ENCODE data around the gene CHST12.
"Not testable (repeated sequence)": the region's sequence is repeated elsewhere in the genome, so short reads cannot be mapped to it uniquely, and the experiment has no call there.

The CHST12 gene

GRCh38 chr7:2403718-2404648 is 572 bp downstream of the CHST12 start:
- in situ Hi-C loops (cut with MboI; ENCODE audit: low sequenced_read_pairs), result no loop called here

GRCh38 chr7:2404714-2405119 is 1.3 kb downstream of the CHST12 start:
- in situ Hi-C loops (cut with MboI; ENCODE audit: low sequenced_read_pairs), result no loop called here

- in situ Hi-C loops (cut with MboI; ENCODE audit: low sequenced_read_pairs), result no loop called here
Observed at GRCh38 chr7:2405201-2405600, 1.8 kb downstream of the CHST12 start.

GRCh38 chr7:2405601-2406345 is 2.4 kb downstream of the CHST12 start:
- in situ Hi-C loops (cut with MboI; ENCODE audit: low sequenced_read_pairs), result no loop called here

- in situ Hi-C loops (cut with MboI; ENCODE audit: low sequenced_read_pairs), result no loop called here
Observed at GRCh38 chr7:2409745-2410414, 6.5 kb downstream of the CHST12 start.

GRCh38 chr7:2411049-2411448 is 7.6 kb downstream of the CHST12 start:
- in situ Hi-C loops (cut with MboI; ENCODE audit: low sequenced_read_pairs), result no loop called here

GRCh38 chr7:2411815-2412586 is 8.6 kb downstream of the CHST12 start:
- in situ Hi-C loops (cut with MboI; ENCODE audit: low sequenced_read_pairs), result no loop called here

GRCh38 chr7:2412587-2413201 is 9.3 kb downstream of the CHST12 start:
- in situ Hi-C loops (cut with MboI; ENCODE audit: low sequenced_read_pairs), result no loop called here

GRCh38 chr7:2416063-2416462 is 12.7 kb downstream of the CHST12 start:
- in situ Hi-C loops (cut with MboI; ENCODE audit: low sequenced_read_pairs), result no loop called here

GRCh38 chr7:2416650-2417049 is 13.2 kb downstream of the CHST12 start:
- in situ Hi-C loops (cut with MboI; ENCODE audit: low sequenced_read_pairs), result no loop called here

- in situ Hi-C loops (cut with MboI; ENCODE audit: low sequenced_read_pairs), result not testable (repeated sequence)
Observed at GRCh38 chr7:2417178-2417577, 13.8 kb downstream of the CHST12 start.

- in situ Hi-C loops (cut with MboI; ENCODE audit: low sequenced_read_pairs), result no loop called here
Observed at GRCh38 chr7:2417981-2418481, 14.6 kb downstream of the CHST12 start.

- in situ Hi-C loops (cut with MboI; ENCODE audit: low sequenced_read_pairs), result no loop called here
Observed at GRCh38 chr7:2420216-2420933, 17.0 kb downstream of the CHST12 start.

- in situ Hi-C loops (cut with MboI; ENCODE audit: low sequenced_read_pairs), result no loop called here
Observed at GRCh38 chr7:2421943-2422310, 18.5 kb downstream of the CHST12 start.

- in situ Hi-C loops (cut with MboI; ENCODE audit: low sequenced_read_pairs), result no loop called here
Observed at GRCh38 chr7:2425749-2426148, 22.3 kb downstream of the CHST12 start.

- in situ Hi-C loops (cut with MboI; ENCODE audit: low sequenced_read_pairs), result no loop called here
Observed at GRCh38 chr7:2431260-2431867, 28.0 kb downstream of the CHST12 start.

- in situ Hi-C loops (cut with MboI; ENCODE audit: low sequenced_read_pairs), result no loop called here
Observed at GRCh38 chr7:2432910-2433712, 29.7 kb downstream of the CHST12 start.

Data from HL-60/S4 treated with retinoic acid at 250 ng/mL for 4 days and 3 days (cell line).